ENCODE measurements around the gene TRIM59. TPM values are rescaled to one million over a fixed set of nuclear protein-coding genes. Genes with fewer than 3 reads are reported as not detected.

TRIM59 gene
- total and polyA plus RNA-seq, 2 donors, result 2.4 to 40.2 TPM

DNA sequence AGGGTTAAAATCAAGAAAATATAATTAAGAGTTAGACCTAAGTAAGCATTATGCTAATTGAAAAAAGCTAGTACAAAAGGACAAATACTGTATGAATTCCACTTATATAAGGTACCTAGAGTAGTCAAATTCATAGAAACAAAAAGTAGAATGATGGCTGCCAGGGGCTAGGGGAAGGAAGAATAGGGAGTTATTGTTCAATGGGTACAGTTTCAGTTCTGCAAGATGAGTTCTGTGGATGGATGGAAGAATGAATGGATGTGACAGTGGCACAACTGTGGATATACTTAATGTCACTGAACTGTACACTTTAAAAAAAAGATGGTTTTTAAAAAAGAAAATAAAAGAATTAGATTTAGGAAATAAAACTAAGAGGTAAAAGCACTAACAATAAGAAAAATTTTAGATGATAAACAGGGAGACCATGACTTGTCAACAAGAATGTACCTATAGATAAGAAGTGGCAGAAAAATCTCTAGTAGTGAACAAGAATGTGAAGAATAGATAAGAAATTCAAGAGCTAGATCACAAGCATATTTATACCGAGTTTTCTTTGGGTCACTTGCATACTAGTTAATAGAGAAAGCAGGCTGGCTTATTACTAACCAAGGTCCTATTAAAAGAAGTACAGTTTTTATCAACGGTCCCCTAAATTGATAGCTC is 56.1 kb downstream of the TRIM59 start:
- DNase-seq (ENCODE audit: extremely low spot score), result no peak
- no peak overlapping the region for H3K4me3 ChIP-seq (ENCODE audit: low read depth, low read length)
- no peak overlapping the region for H3K27ac ChIP-seq (ENCODE audit: low read depth)
- 80% methylated on average over 2 of the region's 2 CpGs for WGBS
- no peaks in the 10 kb centered on the region for H3K4me1 ChIP-seq (ENCODE audit: insufficient read depth)
- H3K36me3 ChIP-seq (ENCODE audit: insufficient read depth), result no peaks in the 10 kb centered on the region

DNA sequence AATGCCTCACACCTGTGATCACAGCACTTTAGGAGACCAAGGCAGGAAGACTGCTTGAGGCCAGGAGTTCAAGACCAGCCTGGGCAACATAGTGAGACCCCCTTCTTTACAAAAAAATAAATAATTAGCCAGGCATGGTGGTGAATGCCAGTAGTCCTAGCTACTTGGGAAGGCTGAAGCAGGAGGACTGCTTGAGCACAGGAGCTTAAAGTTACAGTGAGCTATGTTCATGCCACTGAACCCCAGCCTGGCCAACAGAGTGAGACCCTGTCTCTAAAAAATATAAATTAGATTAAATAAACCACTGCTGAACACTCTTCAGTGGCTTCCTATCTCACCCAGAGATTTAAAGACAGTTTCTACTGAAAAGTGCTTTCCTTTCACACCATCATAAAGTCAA is 56.8 kb downstream of the TRIM59 start:
- Histone ChIP-seq H3K27ac (ENCODE audit: low read depth) (no peak overlapping the region), H3K36me3 (ENCODE audit: insufficient read depth) (no peaks in the 10 kb centered on the region), H3K4me3 (ENCODE audit: low read depth, low read length) (no peak overlapping the region), H3K4me1 (ENCODE audit: insufficient read depth) (no peaks in the 10 kb centered on the region)
- no peak for DNase-seq (ENCODE audit: extremely low spot score)

DNA sequence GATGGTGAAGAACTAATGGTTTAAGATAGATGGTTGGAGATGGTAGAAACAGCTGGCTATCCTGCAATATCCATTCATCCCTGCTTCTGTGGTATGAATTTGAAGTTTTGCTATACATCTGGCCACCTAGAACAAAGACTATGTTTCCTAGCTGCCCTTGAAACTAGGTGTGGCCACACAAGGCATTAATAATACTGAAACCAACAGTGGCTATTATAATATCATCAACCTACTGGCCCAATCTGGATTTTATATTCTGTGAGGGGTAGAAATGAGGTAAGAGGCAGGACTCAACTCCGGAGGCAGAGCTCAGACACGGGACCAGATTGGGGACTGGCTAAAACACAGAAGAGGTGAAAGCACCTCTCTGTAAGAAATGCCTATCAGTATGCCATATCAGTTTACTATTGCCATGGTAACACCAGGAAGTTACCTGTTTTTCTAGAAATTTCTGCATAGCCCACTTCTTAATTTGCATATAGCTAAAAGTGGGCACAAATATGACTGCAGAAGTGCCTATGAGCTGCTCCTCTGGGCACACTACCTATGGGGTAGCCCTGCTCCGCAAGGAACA is 58.9 kb downstream of the TRIM59 start:
- 94% methylated on average over 3 of the region's 3 CpGs for WGBS
- Histone ChIP-seq H3K36me3 (ENCODE audit: insufficient read depth) (no peaks in the 10 kb centered on the region), H3K4me3 (ENCODE audit: low read depth, low read length) (no peak overlapping the region), H3K4me1 (ENCODE audit: insufficient read depth) (no peaks in the 10 kb centered on the region), H3K27ac (ENCODE audit: low read depth) (no peak overlapping the region)
- DNase-seq (ENCODE audit: extremely low spot score), result no peak

Small RNA genes within 50 kb of the gene (small RNA-seq; reads per million reads assigned to genes)
- gene MIR15B, result 90.1 reads per million, percentile 97 among the genes with 10 or more reads in this experiment
- gene MIR16-2, result 21.9 reads per million, percentile 95 among the genes with 10 or more reads in this experiment
- not detected for gene RNU7-136P

Other genes starting within 250 kb of the TRIM59 start
- 1.0 TPM for gene C3orf80, start 224.4 kb downstream of the TRIM59 start, total RNA-seq
- gene C3orf80, start 224.4 kb downstream of the TRIM59 start, polyA plus RNA-seq, result 1.6 TPM
- gene IFT80, start 50.6 kb downstream of the TRIM59 start, total RNA-seq, result 83.6 TPM
- gene IFT80, start 50.6 kb downstream of the TRIM59 start, polyA plus RNA-seq, result 13.1 TPM
- 205 TPM for gene SMC4, start 50.1 kb downstream of the TRIM59 start, total RNA-seq
- gene SMC4, start 50.1 kb downstream of the TRIM59 start, polyA plus RNA-seq, result 14.5 TPM
- gene KPNA4, start 115.8 kb upstream of the TRIM59 start, total RNA-seq, result 39.7 TPM
- gene KPNA4, start 115.8 kb upstream of the TRIM59 start, polyA plus RNA-seq, result 18.2 TPM
- 5.2 TPM for gene ARL14, start 227.4 kb upstream of the TRIM59 start, total RNA-seq
- gene ARL14, start 227.4 kb upstream of the TRIM59 start, polyA plus RNA-seq, result 1.9 TPM